Parathyroid adenoma (tissue), 2 donors: ENCODE measurements around the gene ZNF839.

Experiments
- H2AFZ ChIP-seq: fragments of 300-600 bp; sonication (generic); one replicate; pipeline ENCODE4 v1.7.0; 2017; ENCODE audit warnings: antibody characterized with exemption, mild to moderate bottlenecking
- H3K27ac ChIP-seq: fragments of 300-600 bp; sonication (generic); one replicate; pipeline ENCODE4 v1.7.0; 2017
- H3K27me3 ChIP-seq: fragments of 300-600 bp; sonication (generic); one replicate; pipeline ENCODE4 v1.7.0; 2017; ENCODE audit warnings: low read length; ENCODE audit not compliant: control insufficient read depth, insufficient read depth
- H3K36me3 ChIP-seq: fragments of 300-600 bp; sonication (generic); one replicate; pipeline ENCODE4 v1.7.0; 2017; ENCODE audit warnings: low read length; ENCODE audit not compliant: control insufficient read depth, insufficient read depth
- H3K4me1 ChIP-seq: fragments of 300-600 bp; sonication (generic); one replicate; pipeline ENCODE4 v1.7.0; 2017; ENCODE audit warnings: control low read depth
- H3K4me2 ChIP-seq: fragments of 300-600 bp; sonication (generic); one replicate; pipeline ENCODE4 v1.7.0; 2017; ENCODE audit warnings: low read length
- H3K4me3 ChIP-seq: fragments of 300-600 bp; sonication (generic); one replicate; pipeline ENCODE4 v1.7.0; 2017; ENCODE audit warnings: low read depth, low read length
- H3K79me2 ChIP-seq: fragments of 300-600 bp; sonication (generic); one replicate; pipeline ENCODE4 v1.7.0; 2017; ENCODE audit warnings: control low read depth
- H3K9ac ChIP-seq: fragments of 300-600 bp; sonication (generic); one replicate; pipeline ENCODE4 v1.7.0; 2017; ENCODE audit warnings: mild to moderate bottlenecking
- H3K9me3 ChIP-seq: fragments of 300-600 bp; sonication (generic); one replicate; pipeline ENCODE4 v1.7.0; 2017; ENCODE audit warnings: low read length; ENCODE audit not compliant: control insufficient read depth
- TF ChIP-seq, protein P1 (sequence below): fragments of 300-600 bp; sonication (generic); IDR thresholded peaks from one replicate; pipeline ENCODE4 v1.7.0; 2017; ENCODE audit warnings: antibody characterized with exemption, mild to moderate bottlenecking
- donor health status: primary hyperparathyroidism.

Gene ZNF839

GRCh38 chr14:102319351-102320032 is at the start of gene ZNF839:
TSS of gene ZNF839 (plus strand) at chr14:102319746. CDS start at chr14:102319766, 20 bp downstream.
- Histone ChIP-seq H3K4me3 (peak within 1 kb of the TSS; percentile 75), H3K9me3 (no peaks in the 10 kb centered on the region), H3K36me3 (no peaks in the 10 kb centered on the region), H3K4me2 (peak within 1 kb of the TSS; percentile 98), H3K79me2 (no peaks in the 10 kb centered on the region), H3K27ac (peak within 1 kb of the TSS; percentile 86), H2AFZ (peak within 1 kb of the TSS; percentile 97), H3K9ac (no peak within 1 kb of the TSS), H3K27me3 (no peaks in the 10 kb centered on the region), H3K4me1 (peaks cover 22% of the 10 kb centered on the region)
- TF ChIP-seq, protein P1, sequence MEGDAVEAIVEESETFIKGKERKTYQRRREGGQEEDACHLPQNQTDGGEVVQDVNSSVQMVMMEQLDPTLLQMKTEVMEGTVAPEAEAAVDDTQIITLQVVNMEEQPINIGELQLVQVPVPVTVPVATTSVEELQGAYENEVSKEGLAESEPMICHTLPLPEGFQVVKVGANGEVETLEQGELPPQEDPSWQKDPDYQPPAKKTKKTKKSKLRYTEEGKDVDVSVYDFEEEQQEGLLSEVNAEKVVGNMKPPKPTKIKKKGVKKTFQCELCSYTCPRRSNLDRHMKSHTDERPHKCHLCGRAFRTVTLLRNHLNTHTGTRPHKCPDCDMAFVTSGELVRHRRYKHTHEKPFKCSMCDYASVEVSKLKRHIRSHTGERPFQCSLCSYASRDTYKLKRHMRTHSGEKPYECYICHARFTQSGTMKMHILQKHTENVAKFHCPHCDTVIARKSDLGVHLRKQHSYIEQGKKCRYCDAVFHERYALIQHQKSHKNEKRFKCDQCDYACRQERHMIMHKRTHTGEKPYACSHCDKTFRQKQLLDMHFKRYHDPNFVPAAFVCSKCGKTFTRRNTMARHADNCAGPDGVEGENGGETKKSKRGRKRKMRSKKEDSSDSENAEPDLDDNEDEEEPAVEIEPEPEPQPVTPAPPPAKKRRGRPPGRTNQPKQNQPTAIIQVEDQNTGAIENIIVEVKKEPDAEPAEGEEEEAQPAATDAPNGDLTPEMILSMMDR = peak; percentile 2

GRCh38 chr14:102272392-102272791 is 47.2 kb upstream of the ZNF839 start:
- Histone ChIP-seq H3K4me3 (no peak overlapping the region), H3K27me3 (no peaks in the 10 kb centered on the region), H3K79me2 (no peaks in the 10 kb centered on the region), H3K4me2 (no peak overlapping the region), H3K27ac (no peak overlapping the region), H2AFZ (no peak overlapping the region), H3K36me3 (no peaks in the 10 kb centered on the region), H3K9ac (no peak overlapping the region), H3K4me1 (no peaks in the 10 kb centered on the region), H3K9me3 (no peaks in the 10 kb centered on the region)
- TF ChIP-seq, protein P1 = no peak

- Histone ChIP-seq H3K79me2 (no peaks in the 10 kb centered on the region), H3K9ac (no peak overlapping the region), H3K27ac (no peak overlapping the region), H3K9me3 (no peaks in the 10 kb centered on the region), H3K36me3 (no peaks in the 10 kb centered on the region), H2AFZ (no peak overlapping the region), H3K4me3 (no peak overlapping the region), H3K4me1 (no peaks in the 10 kb centered on the region), H3K27me3 (no peaks in the 10 kb centered on the region), H3K4me2 (no peak overlapping the region)
- TF ChIP-seq, protein P1 = no peak
These were observed 43.7 kb upstream of the ZNF839 start for GRCh38 chr14:102275866-102276265.

DNA sequence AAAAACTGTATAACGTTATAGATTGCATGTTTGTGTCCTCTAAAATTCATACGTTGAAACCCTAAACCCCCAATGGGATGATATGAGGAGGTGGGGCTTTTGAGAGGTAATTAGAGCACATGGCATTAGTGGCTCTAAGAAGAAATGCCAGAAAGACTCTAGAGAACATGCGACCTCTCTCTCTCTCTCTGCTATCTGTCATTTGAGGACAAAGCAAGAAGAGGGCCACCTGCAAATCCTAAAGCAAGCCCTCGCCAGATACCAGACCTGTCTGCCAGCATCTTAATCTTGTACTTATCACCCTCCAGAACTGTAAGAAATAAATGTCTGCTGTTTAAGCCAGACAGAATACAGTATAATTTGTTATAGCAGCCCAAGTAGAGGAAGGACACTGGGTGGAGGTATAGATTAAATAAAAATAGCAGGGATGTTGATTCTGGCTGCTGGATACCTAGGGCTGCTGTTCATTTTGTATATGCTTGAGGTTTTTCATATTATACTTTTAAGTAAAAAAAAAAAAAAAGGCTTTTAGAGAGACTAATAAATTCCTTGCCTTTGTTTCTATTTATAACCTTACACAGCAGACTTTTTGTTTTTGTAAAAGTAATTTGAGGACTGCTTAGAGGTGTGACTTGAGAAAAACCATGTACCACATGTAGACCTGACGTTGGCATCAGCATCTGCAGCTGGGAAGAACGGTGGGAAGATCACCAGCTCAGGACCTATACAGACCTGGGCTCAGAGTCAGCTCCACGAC is 41.5 kb upstream of the ZNF839 start:
- H3K9me3 ChIP-seq = no peaks in the 10 kb centered on the region
- H3K79me2 ChIP-seq = no peaks in the 10 kb centered on the region
- no peak overlapping the region for H3K9ac ChIP-seq
- no peaks in the 10 kb centered on the region for H3K4me1 ChIP-seq
- no peaks in the 10 kb centered on the region for H3K36me3 ChIP-seq
- H3K27me3 ChIP-seq = no peaks in the 10 kb centered on the region
- no peak overlapping the region for H3K27ac ChIP-seq
- no peak overlapping the region for H3K4me2 ChIP-seq
- TF ChIP-seq, protein P1 = no peak
- no peak overlapping the region for H2AFZ ChIP-seq
- H3K4me3 ChIP-seq = no peak overlapping the region
